Measurements from ENCODE around the gene ACBD7. TPM values are rescaled to one million over a fixed set of nuclear protein-coding genes. Genes with fewer than 3 reads are reported as not detected.

The ACBD7 gene
- total RNA-seq, 1 donor from 2014 or later: not detected

DNA sequence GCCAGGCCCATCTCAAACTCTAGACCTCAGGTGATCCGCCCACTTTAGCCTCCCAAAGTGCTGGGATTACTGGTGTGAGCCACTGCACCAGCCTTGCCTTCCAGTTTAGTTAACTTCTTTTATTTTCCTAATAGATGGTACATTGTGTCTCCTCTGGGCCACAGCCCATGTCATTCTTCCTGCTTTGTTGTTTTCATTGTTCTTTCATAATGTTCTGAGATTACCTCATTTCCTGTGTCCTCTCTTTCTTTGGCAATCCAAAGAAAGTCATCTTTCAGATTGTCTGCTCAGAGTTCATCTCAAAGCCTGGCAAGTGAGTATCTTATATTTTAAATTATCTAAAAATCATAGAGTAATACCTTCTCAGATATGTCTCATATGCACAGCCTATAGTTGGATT is 44.9 kb downstream of the ACBD7 start, which contains the start of gene OLAH:
Gene OLAH (plus strand): TSS at position 270 of the 400 bp plus-strand sequence. CDS start 3,346 bp downstream, outside the sequence.
- intact Hi-C loops (cut with DNase I): no loop called here
- Histone ChIP-seq H3K4me3 (no peak within 1 kb of the TSS), H3K27me3 (no peaks in the 10 kb centered on the region), H3K36me3 (no peaks in the 10 kb centered on the region), H3K4me1 (no peaks in the 10 kb centered on the region), H3K9me3 (no peaks in the 10 kb centered on the region), H3K27ac (no peak within 1 kb of the TSS)
- TF ChIP-seq POLR2A (IDR thresholded peaks at IDR 0.05) (no peak), POLR2AphosphoS5 (IDR thresholded peaks at IDR 0.05; ENCODE audit: insufficient read depth in 1 of 2, low read depth in 1 of 2) (no peak)
- TF ChIP-seq, protein P1, sequence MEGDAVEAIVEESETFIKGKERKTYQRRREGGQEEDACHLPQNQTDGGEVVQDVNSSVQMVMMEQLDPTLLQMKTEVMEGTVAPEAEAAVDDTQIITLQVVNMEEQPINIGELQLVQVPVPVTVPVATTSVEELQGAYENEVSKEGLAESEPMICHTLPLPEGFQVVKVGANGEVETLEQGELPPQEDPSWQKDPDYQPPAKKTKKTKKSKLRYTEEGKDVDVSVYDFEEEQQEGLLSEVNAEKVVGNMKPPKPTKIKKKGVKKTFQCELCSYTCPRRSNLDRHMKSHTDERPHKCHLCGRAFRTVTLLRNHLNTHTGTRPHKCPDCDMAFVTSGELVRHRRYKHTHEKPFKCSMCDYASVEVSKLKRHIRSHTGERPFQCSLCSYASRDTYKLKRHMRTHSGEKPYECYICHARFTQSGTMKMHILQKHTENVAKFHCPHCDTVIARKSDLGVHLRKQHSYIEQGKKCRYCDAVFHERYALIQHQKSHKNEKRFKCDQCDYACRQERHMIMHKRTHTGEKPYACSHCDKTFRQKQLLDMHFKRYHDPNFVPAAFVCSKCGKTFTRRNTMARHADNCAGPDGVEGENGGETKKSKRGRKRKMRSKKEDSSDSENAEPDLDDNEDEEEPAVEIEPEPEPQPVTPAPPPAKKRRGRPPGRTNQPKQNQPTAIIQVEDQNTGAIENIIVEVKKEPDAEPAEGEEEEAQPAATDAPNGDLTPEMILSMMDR (IDR thresholded peaks at IDR 0.05): no peak
- DNase-seq (ENCODE audit: extremely low spot score in 2 of 2): no peak

DNA sequence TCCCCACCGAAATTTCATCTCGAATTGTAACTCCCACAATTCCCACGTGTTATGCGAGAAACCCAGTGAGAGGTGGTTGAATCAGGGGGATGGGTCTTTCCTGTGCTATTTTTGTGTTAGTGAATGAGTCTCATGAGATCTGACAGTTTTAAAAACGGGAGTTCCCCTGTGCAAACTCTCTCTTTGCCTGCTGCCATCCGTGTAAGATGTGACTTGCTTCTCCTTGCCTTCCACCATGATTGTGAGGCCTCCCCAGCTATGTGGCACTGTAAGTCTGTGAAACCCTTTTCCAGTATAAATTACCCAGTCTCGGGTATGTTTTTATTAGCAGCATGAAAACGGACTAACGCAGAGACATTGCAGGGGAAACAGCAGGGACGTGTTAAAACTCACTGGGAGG is 50.2 kb downstream of the ACBD7 start:
- no peaks in the 10 kb centered on the region for H3K4me1 ChIP-seq
- H3K36me3 ChIP-seq: no peaks in the 10 kb centered on the region
- TF ChIP-seq, protein P1 (IDR thresholded peaks at IDR 0.05): no peak
- TF ChIP-seq POLR2A (IDR thresholded peaks at IDR 0.05) (no peak), POLR2AphosphoS5 (IDR thresholded peaks at IDR 0.05; ENCODE audit: insufficient read depth in 1 of 2, low read depth in 1 of 2) (no peak)
- DNase-seq (ENCODE audit: extremely low spot score in 2 of 2): no peak
- H3K4me3 ChIP-seq: no peak overlapping the region
- no peaks in the 10 kb centered on the region for H3K9me3 ChIP-seq
- intact Hi-C loops (cut with DNase I): no loop called here
- no peak overlapping the region for H3K27ac ChIP-seq
- no peaks in the 10 kb centered on the region for H3K27me3 ChIP-seq

DNA sequence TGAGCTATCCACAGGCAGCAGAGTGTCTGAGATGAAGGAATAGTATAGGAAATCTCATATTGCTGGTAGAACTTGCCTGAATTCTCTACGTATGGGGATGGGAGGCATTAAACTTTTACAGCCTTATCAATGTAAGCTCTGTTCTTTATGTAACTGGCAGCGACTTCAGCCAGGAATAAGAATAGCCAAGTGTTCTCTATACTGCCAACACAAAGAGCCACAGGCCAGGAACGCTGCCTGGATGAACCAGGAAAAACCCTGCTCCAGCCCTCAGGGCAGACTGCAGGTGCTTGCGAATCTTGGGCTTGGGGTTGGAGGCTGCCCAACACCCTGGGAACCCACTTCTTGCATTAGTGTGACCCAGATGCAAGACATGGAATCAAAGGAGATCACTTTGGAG is 50.9 kb downstream of the ACBD7 start:
- no peak for TF ChIP-seq POLR2A (IDR thresholded peaks at IDR 0.05)
- TF ChIP-seq, protein P1 (IDR thresholded peaks at IDR 0.05): no peak
- TF ChIP-seq POLR2AphosphoS5 (IDR thresholded peaks at IDR 0.05; ENCODE audit: insufficient read depth in 1 of 2, low read depth in 1 of 2): no peak
- no peaks in the 10 kb centered on the region for H3K36me3 ChIP-seq
- DNase-seq (ENCODE audit: extremely low spot score in 2 of 2): no peak
- no peaks in the 10 kb centered on the region for H3K4me1 ChIP-seq
- intact Hi-C loops (cut with DNase I): no loop called here
- H3K4me3 ChIP-seq: no peak overlapping the region
- H3K9me3 ChIP-seq: no peaks in the 10 kb centered on the region
- H3K27ac ChIP-seq: no peak overlapping the region
- no peaks in the 10 kb centered on the region for H3K27me3 ChIP-seq

DNA sequence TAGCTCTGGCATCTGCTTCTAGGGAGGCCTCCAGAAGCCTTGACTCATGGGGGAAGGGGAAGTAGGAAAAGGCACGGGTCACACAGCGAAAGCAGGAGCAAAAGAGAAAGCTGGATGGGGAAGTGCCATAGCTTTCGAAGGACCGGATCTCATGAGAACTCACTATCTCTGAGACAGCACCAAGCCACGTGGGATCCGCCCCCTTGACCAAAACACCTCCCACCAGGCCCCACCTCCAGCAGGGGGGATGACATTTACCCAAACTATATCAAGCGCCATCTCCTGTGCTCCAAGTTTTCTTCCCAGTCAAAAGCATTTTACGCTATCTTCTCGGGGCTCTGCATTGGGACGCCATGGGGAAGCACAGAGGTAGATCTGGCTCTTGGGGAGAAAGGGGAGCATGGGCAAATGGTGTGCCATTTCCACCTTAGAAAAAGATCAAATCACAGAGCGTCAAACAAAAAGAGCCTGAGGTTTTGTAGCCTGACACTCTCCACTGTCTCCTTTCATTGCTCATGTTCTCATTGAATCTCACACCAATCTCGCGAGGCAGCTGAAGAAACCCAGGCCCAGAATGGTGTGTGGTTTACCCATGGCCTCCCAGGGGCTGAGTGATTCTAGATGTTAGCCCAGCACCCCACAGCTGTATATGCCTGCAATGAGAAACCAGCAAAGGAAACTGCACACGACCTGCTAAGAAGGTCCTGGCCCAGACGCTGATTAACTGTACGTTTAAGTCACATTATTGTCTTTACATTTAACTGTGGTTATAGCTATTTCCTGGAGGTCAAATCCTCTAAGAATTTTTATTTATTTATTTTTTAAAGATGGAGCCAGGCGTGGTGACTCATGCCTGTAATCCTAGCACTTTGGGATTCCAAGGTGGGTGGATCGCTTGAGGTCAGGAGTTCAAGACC is 52.9 kb downstream of the ACBD7 start:
- no peaks in the 10 kb centered on the region for H3K27me3 ChIP-seq
- H3K4me3 ChIP-seq: no peak overlapping the region
- no peak for DNase-seq (ENCODE audit: extremely low spot score in 2 of 2)
- no peaks in the 10 kb centered on the region for H3K36me3 ChIP-seq
- H3K9me3 ChIP-seq: no peaks in the 10 kb centered on the region
- H3K4me1 ChIP-seq: no peaks in the 10 kb centered on the region
- TF ChIP-seq POLR2A (IDR thresholded peaks at IDR 0.05): no peak
- TF ChIP-seq, protein P1 (IDR thresholded peaks at IDR 0.05): no peak
- no peak for TF ChIP-seq POLR2AphosphoS5 (IDR thresholded peaks at IDR 0.05; ENCODE audit: insufficient read depth in 1 of 2, low read depth in 1 of 2)
- H3K27ac ChIP-seq: no peak overlapping the region
- intact Hi-C loops (cut with DNase I): no loop called here

DNA sequence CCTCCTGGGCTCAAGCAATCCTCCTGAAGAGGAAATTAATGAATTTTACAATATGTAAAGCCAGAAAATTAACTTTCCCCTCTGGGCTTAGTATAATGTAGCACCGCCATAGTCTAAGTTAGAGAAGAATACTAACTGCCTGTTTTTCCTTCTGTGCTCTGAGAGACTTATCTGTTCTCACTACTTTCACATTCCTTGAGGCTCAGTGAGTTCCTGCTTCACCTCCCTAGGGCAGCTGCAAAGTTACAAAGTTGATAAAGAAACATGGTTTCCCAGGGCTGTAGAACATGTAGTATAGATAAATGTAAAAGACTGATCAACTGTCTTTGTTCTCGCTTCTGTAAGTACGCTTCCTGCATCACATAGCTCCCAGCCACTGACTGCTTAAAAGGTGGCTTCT is 60.8 kb downstream of the ACBD7 start:
- Histone ChIP-seq H3K36me3 (no peaks in the 10 kb centered on the region), H3K4me3 (no peak overlapping the region), H3K9me3 (no peaks in the 10 kb centered on the region), H3K27ac (no peak overlapping the region), H3K27me3 (no peaks in the 10 kb centered on the region), H3K4me1 (no peaks in the 10 kb centered on the region)
- TF ChIP-seq POLR2A (IDR thresholded peaks at IDR 0.05) (no peak), POLR2AphosphoS5 (IDR thresholded peaks at IDR 0.05; ENCODE audit: insufficient read depth in 1 of 2, low read depth in 1 of 2) (no peak)
- TF ChIP-seq, protein P1 (IDR thresholded peaks at IDR 0.05): no peak
- intact Hi-C loops (cut with DNase I): no loop called here
- DNase-seq (ENCODE audit: extremely low spot score in 2 of 2): no peak

All from vagina (tissue), 2 donors.